Stimulated activated CD8-positive, alpha-beta memory T cell treated with anti-CD3 and anti-CD28 coated beads, Interleukin-15, amount 100 ng/mL, for 48 hours (primary cell): ENCODE data around the gene SMPX.

Experiments used
- DNase-seq, 2 donors: peaks; one replicate each; pipeline ENCODE4 v3.0.0-alpha.2; 2020; ENCODE audit warnings: low read depth in 2 of 2

Gene SMPX

DNA sequence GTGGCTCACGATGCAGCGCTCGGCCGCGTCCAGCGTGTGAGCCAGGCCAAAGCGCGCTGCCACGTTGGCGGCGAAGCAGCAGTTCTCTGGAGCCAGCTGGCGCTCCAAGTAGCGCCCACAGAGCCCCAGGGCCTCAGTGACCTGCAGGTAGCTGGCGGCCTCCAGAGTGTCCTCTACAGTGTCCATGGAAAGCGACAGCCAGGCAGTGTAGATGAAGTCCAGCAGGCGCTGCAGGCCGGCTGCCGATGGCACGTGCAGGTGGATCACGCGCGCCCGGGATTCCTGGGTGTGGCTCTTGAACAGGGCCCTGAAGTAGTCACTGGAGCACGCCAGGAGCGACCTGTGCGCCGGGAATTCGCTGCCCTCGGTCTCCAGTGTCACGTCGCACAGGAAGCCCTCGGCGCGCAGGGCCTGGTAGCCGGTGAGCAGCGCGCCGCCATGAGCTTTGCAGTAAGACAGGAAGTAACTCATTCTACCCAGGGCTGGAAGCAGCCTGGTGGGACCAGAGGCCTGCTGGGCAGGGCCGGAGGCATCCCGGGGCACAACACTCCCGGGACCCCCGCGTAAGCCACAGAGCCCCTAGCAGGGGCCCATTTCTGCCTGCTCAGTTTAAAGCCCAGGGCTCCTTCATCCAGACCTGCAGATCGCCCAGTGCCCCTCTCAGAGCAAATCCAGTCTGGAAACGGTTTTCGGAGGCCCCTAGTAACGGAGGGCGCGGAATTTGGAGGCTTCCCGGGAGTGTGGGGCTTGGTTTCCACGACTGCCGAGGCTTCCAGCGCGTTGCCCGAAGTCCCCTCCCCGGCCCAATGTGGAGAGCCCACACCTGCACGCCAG lies 100.4 kb downstream of the SMPX start:
- DNase-seq: no peak

DNA sequence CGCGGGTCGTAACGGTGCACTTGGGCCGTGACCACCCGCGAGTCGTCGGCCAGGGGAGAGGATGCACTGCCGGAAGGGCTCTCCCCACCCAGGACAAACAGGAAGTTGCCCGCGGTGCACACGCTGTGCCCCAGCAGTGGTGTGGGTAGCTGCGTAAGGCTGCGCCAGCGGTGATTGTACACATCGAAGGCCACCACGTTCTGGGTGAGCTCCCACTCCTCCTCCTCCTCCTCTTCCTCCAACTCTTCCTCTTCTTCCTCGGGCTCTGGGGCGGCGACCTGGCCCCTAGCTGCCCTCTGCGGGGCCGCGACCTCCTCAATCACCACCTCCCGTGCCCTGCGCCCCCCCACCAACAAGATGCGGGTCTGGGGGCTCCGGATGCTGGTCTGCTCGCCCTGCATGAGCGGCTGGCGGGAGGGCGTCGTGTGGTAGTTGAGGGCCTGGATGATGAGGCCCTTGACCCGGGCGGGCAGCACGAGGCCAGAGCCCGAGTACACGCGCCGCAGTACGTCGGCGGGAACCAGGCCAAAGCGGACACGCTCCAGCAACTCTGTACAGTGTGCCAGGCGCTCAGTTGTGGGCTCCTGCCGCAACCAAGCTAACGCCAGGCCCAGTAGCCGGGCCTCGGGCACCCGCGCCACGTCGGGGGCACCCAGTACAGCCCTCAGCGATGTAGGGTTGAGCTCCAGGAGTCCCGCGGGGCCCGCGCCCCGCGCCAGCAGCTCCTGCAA lies 101.2 kb downstream of the SMPX start:
- no peak for DNase-seq
